ENCODE data around the gene ZNF121. TPM values are rescaled to one million over a fixed set of nuclear protein-coding genes. Genes with fewer than 3 reads are reported as not detected.

ZNF121 gene
- 10 to 100 TPM in 5 of 6 donors, 1 to 10 TPM in 1; 8.3 to 32.6 (median 25.2) TPM for total RNA-seq

DNA sequence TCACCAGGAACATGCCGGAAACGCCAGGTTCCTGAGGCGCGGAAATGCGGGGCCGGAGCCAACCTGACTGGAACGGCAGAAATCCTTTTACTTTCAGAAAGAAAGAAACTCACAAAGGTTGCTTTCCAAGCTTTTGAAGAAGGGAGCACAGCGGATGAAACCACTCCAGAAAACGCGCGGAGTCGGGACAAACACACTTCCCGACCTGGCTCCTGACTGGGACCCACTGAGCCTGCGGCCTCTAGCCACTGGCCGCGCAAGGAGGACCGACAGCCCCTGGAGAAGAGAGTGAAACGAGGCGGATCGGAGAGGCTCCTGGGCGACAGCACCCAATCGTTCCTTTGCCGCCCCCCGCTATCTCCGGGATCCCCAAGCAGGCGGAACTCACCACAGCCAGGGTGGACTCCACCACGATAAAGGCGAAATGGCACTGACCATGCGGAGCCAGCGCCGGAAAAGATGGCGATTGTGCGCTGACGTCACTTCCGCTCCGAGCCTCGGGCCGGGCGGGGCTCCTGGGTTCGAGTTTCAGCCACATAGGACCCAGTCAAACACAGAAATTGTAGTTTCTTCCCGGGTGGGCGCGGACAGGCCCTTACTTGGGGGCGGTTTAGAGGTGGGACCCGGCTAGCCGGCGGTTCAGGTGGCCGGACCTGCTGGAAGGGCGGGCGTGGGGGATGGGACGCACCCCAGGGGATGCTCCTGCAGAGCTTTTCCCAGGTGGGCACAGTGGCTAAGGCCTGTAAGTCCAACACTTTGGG is at the start of gene ZNF121:
TSS of gene ZNF121 (minus strand) at position 432 of the 761 bp plus-strand sequence. CDS start 16,407 bp downstream, outside the sequence.
- Histone ChIP-seq H3K27ac (peak within 1 kb of the TSS; percentile 85 to 95 (median 90)), H3K9me3 (peaks cover 0 to 19% (median 15%) of the 10 kb centered on the region in 4 donors), H3K4me3 (peak within 1 kb of the TSS; percentile 74 to 96 (median 82)), H3K4me1 (peaks cover 4 to 16% (median 11%) of the 10 kb centered on the region in 4 donors), H3K36me3 (peaks cover 0 to 8% (median 1%) of the 10 kb centered on the region in 4 donors), H3K27me3 (no peaks in the 10 kb centered on the region)
- ATAC-seq (ENCODE audit: low FRiP score in 2 of 2), result peak; percentile 92 to 99
- peak; percentile 71 to 72 for TF ChIP-seq POLR2AphosphoS5 (IDR thresholded peaks at IDR 0.05)
- peak in 1 of 4 donors; percentile 20 for TF ChIP-seq EP300 (IDR thresholded peaks at IDR 0.05)
- TF ChIP-seq, protein P1, sequence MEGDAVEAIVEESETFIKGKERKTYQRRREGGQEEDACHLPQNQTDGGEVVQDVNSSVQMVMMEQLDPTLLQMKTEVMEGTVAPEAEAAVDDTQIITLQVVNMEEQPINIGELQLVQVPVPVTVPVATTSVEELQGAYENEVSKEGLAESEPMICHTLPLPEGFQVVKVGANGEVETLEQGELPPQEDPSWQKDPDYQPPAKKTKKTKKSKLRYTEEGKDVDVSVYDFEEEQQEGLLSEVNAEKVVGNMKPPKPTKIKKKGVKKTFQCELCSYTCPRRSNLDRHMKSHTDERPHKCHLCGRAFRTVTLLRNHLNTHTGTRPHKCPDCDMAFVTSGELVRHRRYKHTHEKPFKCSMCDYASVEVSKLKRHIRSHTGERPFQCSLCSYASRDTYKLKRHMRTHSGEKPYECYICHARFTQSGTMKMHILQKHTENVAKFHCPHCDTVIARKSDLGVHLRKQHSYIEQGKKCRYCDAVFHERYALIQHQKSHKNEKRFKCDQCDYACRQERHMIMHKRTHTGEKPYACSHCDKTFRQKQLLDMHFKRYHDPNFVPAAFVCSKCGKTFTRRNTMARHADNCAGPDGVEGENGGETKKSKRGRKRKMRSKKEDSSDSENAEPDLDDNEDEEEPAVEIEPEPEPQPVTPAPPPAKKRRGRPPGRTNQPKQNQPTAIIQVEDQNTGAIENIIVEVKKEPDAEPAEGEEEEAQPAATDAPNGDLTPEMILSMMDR (IDR thresholded peaks at IDR 0.05), result peak in 2 of 6 experiments; percentile 9 to 12
- peak in 2 of 4 donors; percentile 39 to 59 for TF ChIP-seq POLR2A (IDR thresholded peaks at IDR 0.05)
- 0% methylated on average over 30 to 39 of the region's 51 CpGs for WGBS, 2 donors
- DNase-seq, result peak; percentile 79 to 94

DNA sequence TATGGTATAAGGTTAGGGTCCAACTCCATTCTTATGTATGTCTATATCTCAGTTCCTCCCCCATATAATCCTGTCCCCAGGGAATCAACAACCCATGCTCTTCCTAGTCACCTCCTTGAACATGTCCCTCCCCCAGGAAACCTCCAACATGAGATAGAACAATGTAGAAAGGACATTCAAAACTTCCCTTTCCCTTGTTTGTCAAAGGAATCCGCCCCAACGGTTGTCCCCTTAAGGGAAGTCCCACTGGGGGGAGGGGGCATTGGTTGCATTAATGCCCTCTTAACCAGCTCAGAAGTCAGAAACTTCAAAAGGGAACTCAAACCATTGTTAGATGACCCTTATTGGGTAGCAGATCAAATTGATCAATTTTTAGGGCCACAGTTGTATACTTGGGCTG is 43.6 kb upstream of the ZNF121 start:
- Histone ChIP-seq H3K27ac (no peak overlapping the region), H3K4me3 (no peak overlapping the region), H3K4me1 (peaks cover 0 to 4% (median 1%) of the 10 kb centered on the region in 4 donors), H3K27me3 (no peaks in the 10 kb centered on the region), H3K36me3 (peaks cover 0 to 13% (median 4%) of the 10 kb centered on the region in 4 donors), H3K9me3 (no peaks in the 10 kb centered on the region)
- no peak for ATAC-seq (ENCODE audit: low FRiP score in 2 of 2)
- TF ChIP-seq POLR2AphosphoS5 (IDR thresholded peaks at IDR 0.05) (no peak), POLR2A (IDR thresholded peaks at IDR 0.05) (no peak), EP300 (IDR thresholded peaks at IDR 0.05) (no peak)
- TF ChIP-seq, protein P1 (IDR thresholded peaks at IDR 0.05), result no peak
- 31 to 58% methylated on average over 2 of the region's 2 CpGs for WGBS, 2 donors
- DNase-seq, result no peak

GRCh38 chr19:9622531-9622930 is 38.2 kb upstream of the ZNF121 start:
- Histone ChIP-seq H3K4me1 (peaks cover 14 to 33% (median 16%) of the 10 kb centered on the region in 4 donors), H3K4me3 (no peak overlapping the region), H3K27ac (peak overlapping the region in 2 of 4 donors; percentile 95 to 96), H3K36me3 (peaks cover 0 to 19% (median 18%) of the 10 kb centered on the region in 4 donors), H3K9me3 (no peaks in the 10 kb centered on the region), H3K27me3 (no peaks in the 10 kb centered on the region)
- TF ChIP-seq, protein P1 (IDR thresholded peaks at IDR 0.05), result no peak
- TF ChIP-seq POLR2AphosphoS5 (IDR thresholded peaks at IDR 0.05) (no peak), EP300 (IDR thresholded peaks at IDR 0.05) (no peak), POLR2A (IDR thresholded peaks at IDR 0.05) (no peak)
- DNase-seq (no peak), ATAC-seq (ENCODE audit: low FRiP score in 2 of 2) (no peak)
- whole genome bisulfite sequencing, 2 donors, result 49 to 59% methylated on average over 2 of the region's 2 CpGs

GRCh38 chr19:9621156-9622037 is 37.1 kb upstream of the ZNF121 start, which contains the start of gene ZNF561:
ZNF561 (minus strand) TSS chr19:9621232; CDS start chr19:9619456, 1,776 bp downstream.
- DNase-seq, result peak; percentile 83 to 91
- no peaks in the 10 kb centered on the region for H3K9me3 ChIP-seq
- peaks cover 14 to 33% (median 16%) of the 10 kb centered on the region in 4 donors for H3K4me1 ChIP-seq
- peak; percentile 94 to 97 for ATAC-seq (ENCODE audit: low FRiP score in 2 of 2)
- TF ChIP-seq EP300 (IDR thresholded peaks at IDR 0.05) (no peak), POLR2AphosphoS5 (IDR thresholded peaks at IDR 0.05) (peak; percentile 41 to 67), POLR2A (IDR thresholded peaks at IDR 0.05) (peak in 1 of 4 donors; percentile 60)
- peaks cover 7 to 31% (median 28%) of the 10 kb centered on the region in 4 donors for H3K36me3 ChIP-seq
- peak within 1 kb of the TSS; percentile 84 to 89 (median 88) for H3K4me3 ChIP-seq
- 0 to 2% methylated on average over 12 to 30 of the region's 33 CpGs for WGBS, 2 donors
- no peaks in the 10 kb centered on the region for H3K27me3 ChIP-seq
- peak within 1 kb of the TSS; percentile 88 to 97 (median 96) for H3K27ac ChIP-seq

Measured in upper lobe of left lung (tissue), 6 donors.